ENCODE measurements around the gene DUOX1. TPM values are rescaled to one million over a fixed set of nuclear protein-coding genes. Genes with fewer than 3 reads are reported as not detected.

Gene DUOX1
- total RNA-seq, 1 experiment from 2014 or later, result not detected

DNA sequence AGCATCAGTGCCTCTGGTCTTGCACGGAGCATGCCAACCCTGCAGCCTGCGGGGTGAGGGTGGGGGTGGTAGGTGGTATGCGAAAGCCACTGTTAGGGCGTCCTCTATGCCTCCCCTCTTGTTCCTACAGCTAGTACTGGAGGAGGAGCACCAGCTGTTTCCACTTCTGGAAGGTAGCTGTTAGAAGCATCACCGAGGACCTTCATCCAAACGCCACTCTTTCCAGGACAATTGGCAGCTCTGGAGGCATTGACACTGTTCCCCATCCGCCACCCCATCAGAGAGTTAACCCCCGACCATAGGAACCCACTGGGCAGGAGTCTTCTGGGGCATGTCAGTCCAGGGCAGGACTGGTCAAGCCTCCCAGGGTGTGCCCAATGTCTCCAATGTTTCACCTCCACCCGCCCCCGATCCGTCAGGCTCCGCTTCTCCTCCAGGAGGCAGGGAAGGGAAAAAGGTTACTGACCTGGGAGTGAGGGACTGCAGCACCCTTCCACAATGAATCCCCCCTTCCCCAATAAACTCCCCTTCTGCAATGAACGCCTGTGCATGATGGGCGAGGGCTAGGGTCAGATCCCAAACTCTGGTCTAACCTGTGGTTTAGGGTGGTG, 16.3 kb upstream of the DUOX1 start:
- H3K4me1 ChIP-seq, result no peaks in the 10 kb centered on the region
- DNase-seq, result no peak
- no peaks in the 10 kb centered on the region for H3K36me3 ChIP-seq
- no peak overlapping the region for H3K27ac ChIP-seq
- H3K4me3 ChIP-seq, result no peak overlapping the region
- H3K27me3 ChIP-seq, result no peaks in the 10 kb centered on the region
- H3K9me3 ChIP-seq (replicated peaks), result no peaks in the 10 kb centered on the region

DNA sequence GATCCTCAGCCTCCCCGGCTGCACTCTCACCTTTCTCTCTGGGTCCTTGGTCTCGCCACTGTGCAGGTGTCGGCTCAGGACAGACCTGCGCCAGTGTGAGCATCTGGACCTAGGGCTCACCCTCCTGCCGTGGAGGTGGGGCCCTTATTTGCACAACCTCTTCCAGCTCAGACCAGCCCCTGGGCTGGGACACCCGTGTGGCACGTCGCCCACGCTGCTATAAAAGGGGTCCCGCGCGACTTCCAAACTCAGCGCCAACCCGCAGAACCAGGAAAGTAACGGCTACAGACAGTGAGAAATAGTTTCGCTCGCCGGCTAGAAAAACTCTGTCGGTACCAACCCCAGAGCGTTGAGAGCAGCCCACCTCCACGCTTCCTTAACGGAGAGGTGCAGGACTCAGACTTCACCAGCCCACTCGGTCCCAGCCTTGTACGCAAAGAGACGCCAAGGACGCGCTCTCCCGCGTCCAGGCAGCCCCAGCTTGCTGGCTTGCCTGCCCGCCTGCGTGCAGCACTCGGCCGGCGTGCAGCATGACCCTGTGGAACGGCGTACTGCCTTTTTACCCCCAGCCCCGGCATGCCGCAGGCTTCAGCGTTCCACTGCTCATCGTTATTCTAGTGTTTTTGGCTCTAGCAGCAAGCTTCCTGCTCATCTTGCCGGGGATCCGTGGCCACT, 15.6 kb upstream of the DUOX1 start, which contains the start of the genes DUOX2 and DUOXA2:
DUOX2 (minus strand) TSS at position 97 of the 675 bp plus-strand sequence. CDS start 761 bp downstream, outside the sequence.
DUOXA2 (plus strand) TSS at position 251 of the 675 bp plus-strand sequence; CDS start at position 531, 280 bp downstream.
- H3K4me1 ChIP-seq, result no peaks in the 10 kb centered on the region

GRCh38 chr15:45114751-45115085, 15.1 kb upstream of the DUOX1 start:
- Histone ChIP-seq H3K27me3 (no peaks in the 10 kb centered on the region; the same call in 1 of the 2 replicates), H3K4me3 (no peak overlapping the region), H3K9me3 (replicated peaks) (no peaks in the 10 kb centered on the region), H3K36me3 (no peaks in the 10 kb centered on the region), H3K27ac (no peak overlapping the region), H3K4me1 (no peaks in the 10 kb centered on the region)
- no peak for DNase-seq

More for the DNA sequence above, 15.6 kb upstream of the DUOX1 start, which contains the start of the genes DUOX2 and DUOXA2:
- no peak within 1 kb of the TSS for H3K27ac ChIP-seq
- no peak for DNase-seq
- no peaks in the 10 kb centered on the region; the same call in 1 of the 2 replicates for H3K27me3 ChIP-seq
- H3K4me3 ChIP-seq, result no peak within 1 kb of the TSS
- no peaks in the 10 kb centered on the region for H3K9me3 ChIP-seq (replicated peaks)
- no peaks in the 10 kb centered on the region for H3K36me3 ChIP-seq

DNA sequence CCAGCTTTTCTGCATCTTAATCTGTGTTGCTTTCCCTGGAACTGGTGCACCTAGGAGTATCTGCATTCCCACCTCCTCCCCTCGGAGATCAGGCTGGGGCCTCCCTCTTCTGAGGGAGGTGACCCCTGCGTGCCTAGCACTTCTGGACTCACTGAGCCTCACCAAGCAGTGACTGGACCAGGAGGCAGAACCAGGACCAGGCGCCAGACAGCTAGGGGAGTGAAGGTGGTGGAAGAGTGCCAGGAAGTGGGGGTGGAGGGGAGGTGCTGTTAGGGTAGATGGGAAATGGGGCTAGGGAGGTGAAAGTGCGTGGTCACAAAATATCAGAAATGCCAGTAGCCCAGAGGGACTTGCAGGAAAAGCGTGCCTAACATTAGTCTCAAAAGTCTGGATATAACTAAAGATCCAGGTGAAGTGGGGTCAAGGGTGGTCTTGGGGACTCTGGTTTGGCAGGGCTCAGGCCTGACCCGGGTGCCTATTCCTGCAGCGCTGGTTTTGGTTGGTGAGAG, 14.4 kb upstream of the DUOX1 start:
- no peak overlapping the region for H3K4me3 ChIP-seq
- H3K36me3 ChIP-seq, result no peaks in the 10 kb centered on the region
- no peaks in the 10 kb centered on the region; the same call in 1 of the 2 replicates for H3K27me3 ChIP-seq
- no peaks in the 10 kb centered on the region for H3K9me3 ChIP-seq (replicated peaks)
- no peak overlapping the region for H3K27ac ChIP-seq
- H3K4me1 ChIP-seq, result no peaks in the 10 kb centered on the region
- no peak for DNase-seq

DNA sequence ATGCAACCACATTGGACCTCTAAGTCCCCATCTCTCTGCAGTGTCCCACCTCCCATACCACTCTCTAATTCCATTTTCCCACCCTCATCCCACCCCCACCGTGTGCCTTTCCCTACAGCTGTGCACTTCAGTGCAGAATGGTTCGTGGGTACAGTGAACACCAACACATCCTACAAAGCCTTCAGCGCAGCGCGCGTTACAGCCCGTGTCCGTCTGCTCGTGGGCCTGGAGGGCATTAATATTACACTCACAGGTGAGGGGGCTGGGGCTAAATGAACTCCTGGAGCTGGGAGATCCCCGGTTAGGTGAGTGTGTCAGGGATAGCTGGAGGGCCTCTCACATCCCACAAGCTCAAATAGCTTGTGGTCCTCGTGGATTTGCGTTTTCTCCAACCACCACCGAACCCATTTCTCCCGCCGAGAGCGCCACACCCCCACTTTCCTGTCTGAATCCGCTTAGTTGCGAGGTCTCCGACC, 13.8 kb upstream of the DUOX1 start:
- Histone ChIP-seq H3K36me3 (no peaks in the 10 kb centered on the region), H3K27ac (no peak overlapping the region), H3K4me1 (no peaks in the 10 kb centered on the region), H3K4me3 (no peak overlapping the region), H3K27me3 (no peaks in the 10 kb centered on the region; the same call in 1 of the 2 replicates), H3K9me3 (replicated peaks) (no peaks in the 10 kb centered on the region)
- DNase-seq, result no peak

- Histone ChIP-seq H3K9me3 (replicated peaks) (no peaks in the 10 kb centered on the region), H3K4me1 (no peaks in the 10 kb centered on the region), H3K27ac (no peak overlapping the region), H3K4me3 (no peak overlapping the region), H3K27me3 (no peaks in the 10 kb centered on the region; the same call in 1 of the 2 replicates), H3K36me3 (no peaks in the 10 kb centered on the region)
- no peak for DNase-seq
Observed at GRCh38 chr15:45116482-45117307, 13.1 kb upstream of the DUOX1 start.

DNA sequence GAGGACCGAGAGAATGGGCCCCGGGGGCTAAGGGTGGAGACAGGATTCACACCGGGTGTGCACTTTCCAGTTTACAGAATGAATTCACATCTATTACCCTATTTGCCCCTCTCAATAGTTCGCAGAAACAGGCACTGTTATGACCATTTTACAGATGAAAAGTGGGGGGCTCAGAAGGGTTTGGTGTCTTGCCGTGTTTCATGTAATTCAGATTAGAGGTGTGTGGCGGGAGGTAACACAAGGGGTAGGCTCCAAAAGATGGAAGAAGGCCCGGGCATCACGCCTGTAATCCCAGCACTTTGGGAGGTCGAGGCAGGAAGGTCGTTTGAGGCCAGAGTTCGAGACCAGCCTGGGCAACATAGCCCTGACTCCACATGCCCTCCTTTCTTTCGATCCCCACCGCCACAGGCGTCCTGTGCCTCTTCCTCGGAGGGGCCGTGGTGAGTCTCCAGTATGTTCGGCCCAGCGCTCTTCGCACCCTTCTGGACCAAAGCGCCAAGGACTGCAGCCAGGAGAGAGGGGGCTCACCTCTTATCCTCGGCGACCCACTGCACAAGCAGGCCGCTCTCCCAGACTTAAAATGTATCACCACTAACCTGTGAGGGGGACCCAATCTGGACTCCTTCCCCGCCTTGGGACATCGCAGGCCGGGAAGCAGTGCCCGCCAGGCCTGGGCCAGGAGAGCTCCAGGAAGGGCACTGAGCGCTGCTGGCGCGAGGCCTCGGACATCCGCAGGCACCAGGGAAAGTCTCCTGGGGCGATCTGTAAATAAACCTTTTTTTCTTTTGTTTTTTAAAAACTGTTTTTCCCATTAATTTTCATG, 12.3 kb upstream of the DUOX1 start:
- no peak overlapping the region for H3K27ac ChIP-seq
- no peaks in the 10 kb centered on the region; the same call in 1 of the 2 replicates for H3K27me3 ChIP-seq
- H3K36me3 ChIP-seq, result no peaks in the 10 kb centered on the region
- peak in 1 of 2 experiments; percentile 15 for DNase-seq
- peak overlapping the region; percentile 27 for H3K4me3 ChIP-seq
- H3K9me3 ChIP-seq (replicated peaks), result no peaks in the 10 kb centered on the region
- no peaks in the 10 kb centered on the region for H3K4me1 ChIP-seq

- Histone ChIP-seq H3K36me3 (no peaks in the 10 kb centered on the region), H3K4me1 (no peaks in the 10 kb centered on the region), H3K9me3 (replicated peaks) (no peaks in the 10 kb centered on the region), H3K27me3 (no peaks in the 10 kb centered on the region; the same call in 1 of the 2 replicates), H3K4me3 (peak overlapping the region; percentile 27), H3K27ac (no peak overlapping the region)
- peak; percentile 91 to 96 for DNase-seq
Observed at GRCh38 chr15:45118131-45118588, 11.6 kb upstream of the DUOX1 start.

DNA sequence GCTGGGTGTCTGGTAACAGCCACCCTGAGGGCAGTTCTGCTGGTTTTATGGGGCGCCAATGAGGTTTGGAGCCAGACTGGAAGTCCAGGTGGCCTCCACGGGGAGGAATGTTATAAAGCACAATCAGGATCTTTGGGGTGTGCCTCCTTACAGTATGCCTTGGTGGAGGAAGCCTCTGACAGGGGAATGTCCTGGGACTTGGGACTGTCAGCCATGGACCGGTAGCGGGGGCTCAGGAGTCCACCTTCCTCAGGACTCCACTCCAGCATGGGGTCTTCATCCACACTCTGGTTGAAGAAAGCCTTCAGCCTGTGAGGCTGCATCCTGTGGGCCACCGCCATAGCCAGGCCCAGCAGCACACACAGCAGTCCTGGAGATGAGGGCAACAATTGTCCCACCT, 10.8 kb upstream of the DUOX1 start:
- no peaks in the 10 kb centered on the region; the same call in 1 of the 2 replicates for H3K27me3 ChIP-seq
- H3K4me3 ChIP-seq, result no peak overlapping the region
- no peaks in the 10 kb centered on the region for H3K9me3 ChIP-seq (replicated peaks)
- no peaks in the 10 kb centered on the region for H3K36me3 ChIP-seq
- H3K27ac ChIP-seq, result no peak overlapping the region
- H3K4me1 ChIP-seq, result no peaks in the 10 kb centered on the region
- no peak for DNase-seq

DNA sequence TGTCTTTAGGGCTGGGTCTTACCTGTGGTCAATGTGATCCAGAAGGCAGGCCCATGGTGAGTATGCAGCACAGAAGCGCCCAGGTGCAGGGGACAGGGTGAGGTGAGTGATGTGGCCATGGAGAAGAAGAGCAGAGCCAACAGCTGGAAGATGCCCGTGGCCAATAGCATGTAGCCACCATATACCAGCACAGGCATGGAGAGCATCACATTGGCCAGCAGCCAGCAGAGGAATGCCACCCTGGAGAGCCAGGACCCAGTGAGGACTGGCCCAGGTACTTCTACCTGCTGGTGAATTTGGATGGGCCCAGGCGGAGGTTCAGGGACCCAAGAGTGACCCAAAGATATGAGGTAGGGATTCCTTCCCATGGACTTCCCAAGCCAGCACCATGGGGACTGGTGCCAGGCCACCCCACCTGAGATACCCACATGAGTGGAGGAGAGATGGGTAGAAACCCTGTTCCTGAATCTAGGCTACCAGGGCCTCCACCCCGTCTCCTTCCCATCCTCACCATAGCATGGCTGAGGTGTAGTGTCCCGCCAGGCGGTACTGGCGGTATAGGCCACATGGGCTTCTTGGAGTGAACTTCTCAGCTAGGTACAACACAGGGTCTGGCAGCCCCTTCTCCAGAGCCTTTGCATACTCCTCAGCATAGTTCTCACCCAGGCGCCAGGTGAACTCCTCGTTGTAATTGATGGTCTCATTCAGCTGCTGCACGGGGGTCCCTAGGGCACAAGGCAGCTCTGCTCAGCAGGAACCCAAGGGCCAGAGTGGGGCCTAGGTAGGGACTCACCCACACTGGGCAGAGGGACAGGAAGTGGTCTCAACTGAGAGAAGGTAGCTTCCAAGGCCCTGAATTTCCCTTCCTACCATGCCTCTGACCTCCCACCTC, 9.5 kb upstream of the DUOX1 start:
- no peaks in the 10 kb centered on the region for H3K9me3 ChIP-seq (replicated peaks)
- no peaks in the 10 kb centered on the region for H3K4me1 ChIP-seq
- DNase-seq, result no peak
- no peaks in the 10 kb centered on the region; the same call in 1 of the 2 replicates for H3K27me3 ChIP-seq
- no peaks in the 10 kb centered on the region for H3K36me3 ChIP-seq
- no peak overlapping the region for H3K4me3 ChIP-seq
- H3K27ac ChIP-seq, result no peak overlapping the region

- no peak for DNase-seq
- Histone ChIP-seq H3K4me3 (no peak overlapping the region), H3K9me3 (replicated peaks) (no peaks in the 10 kb centered on the region), H3K4me1 (no peaks in the 10 kb centered on the region), H3K27ac (no peak overlapping the region), H3K27me3 (no peaks in the 10 kb centered on the region; the same call in 1 of the 2 replicates), H3K36me3 (no peaks in the 10 kb centered on the region)
Observed at GRCh38 chr15:45121020-45121419, 8.8 kb upstream of the DUOX1 start.

DNA sequence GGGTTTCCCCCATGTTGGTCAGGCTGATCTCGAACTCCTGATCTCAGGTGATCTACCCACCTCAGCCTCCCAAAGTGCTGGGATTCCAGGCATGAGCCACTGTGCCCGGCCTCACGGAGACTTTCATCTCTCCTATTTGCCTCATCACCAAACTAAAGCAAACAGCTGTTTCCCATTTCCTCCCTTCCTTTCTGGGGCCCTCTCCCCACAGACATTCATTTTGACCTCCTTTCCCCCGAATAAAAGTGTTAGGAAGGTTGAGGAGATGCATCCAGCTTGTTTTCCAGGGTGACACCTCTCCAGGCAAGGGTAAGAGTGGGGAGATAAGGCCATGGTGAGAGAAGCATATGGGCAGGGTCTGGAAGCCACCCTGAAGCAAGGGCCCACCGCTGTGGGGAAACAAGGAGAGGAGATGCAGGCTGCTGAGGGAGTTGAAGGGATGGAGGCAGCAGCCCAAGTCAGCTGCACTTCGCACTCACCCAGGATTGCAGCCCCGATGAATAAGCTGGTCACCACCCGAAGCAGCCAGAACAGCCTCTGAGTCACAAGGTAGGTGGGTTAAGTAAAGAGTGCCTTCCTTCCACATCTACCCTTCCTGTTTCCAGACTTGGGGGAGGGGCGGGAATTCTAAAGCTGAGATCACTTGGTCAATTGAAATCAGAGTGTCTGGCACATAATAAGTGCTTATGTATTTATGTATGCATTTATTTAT, 7.9 kb upstream of the DUOX1 start:
- Histone ChIP-seq H3K27ac (no peak overlapping the region), H3K27me3 (no peaks in the 10 kb centered on the region; the same call in 1 of the 2 replicates), H3K4me1 (no peaks in the 10 kb centered on the region), H3K4me3 (no peak overlapping the region), H3K9me3 (replicated peaks) (no peaks in the 10 kb centered on the region), H3K36me3 (no peaks in the 10 kb centered on the region)
- no peak for DNase-seq

Data from SJCRH30 (cell line).